Ammon's horn (tissue), 1 donor: Measurements from ENCODE around the gene FOLR2.
"Not testable (repeated sequence)": the region's sequence is repeated elsewhere in the genome, so short reads cannot be mapped to it uniquely, and the experiment has no call there.

Experiments
- DNase-seq: peaks from one replicate; pipeline ENCODE4 v3.0.0-alpha.2; 2016; ENCODE audit warnings: low spot score

FOLR2 gene

GRCh38 chr11:72216638-72217037, at the start of gene FOLR2:
Gene FOLR2 (plus strand): TSS chr11:72216794. CDS start chr11:72218585, 1,791 bp downstream.
- no peak for DNase-seq

GRCh38 chr11:72169046-72169555, 47.5 kb upstream of the FOLR2 start:
- DNase-seq = not testable (repeated sequence)

GRCh38 chr11:72169754-72170153, 46.8 kb upstream of the FOLR2 start:
- DNase-seq = peak; percentile 57

GRCh38 chr11:72172043-72172442, 44.6 kb upstream of the FOLR2 start:
- not testable (repeated sequence) for DNase-seq

GRCh38 chr11:72173291-72173690, 43.3 kb upstream of the FOLR2 start:
- no peak for DNase-seq

GRCh38 chr11:72174302-72175070, 42.1 kb upstream of the FOLR2 start:
- no peak for DNase-seq

- DNase-seq = no peak
Measured at GRCh38 chr11:72177656-72178055, 38.9 kb upstream of the FOLR2 start.

GRCh38 chr11:72179049-72179803, 37.4 kb upstream of the FOLR2 start:
- no peak for DNase-seq

GRCh38 chr11:72179804-72180396, 36.7 kb upstream of the FOLR2 start:
- no peak for DNase-seq

GRCh38 chr11:72180892-72181552, 35.6 kb upstream of the FOLR2 start:
- DNase-seq = not testable (repeated sequence)

- DNase-seq = not testable (repeated sequence)
Measured at GRCh38 chr11:72181553-72181958, 35.0 kb upstream of the FOLR2 start.

- no peak for DNase-seq
Measured at GRCh38 chr11:72188267-72188666, 28.3 kb upstream of the FOLR2 start.

- DNase-seq = peak; percentile 60
Measured at GRCh38 chr11:72189455-72190250, 26.9 kb upstream of the FOLR2 start.

- no peak for DNase-seq
Measured at GRCh38 chr11:72190631-72191071, 25.9 kb upstream of the FOLR2 start.

- no peak for DNase-seq
Measured at GRCh38 chr11:72191961-72192381, 24.6 kb upstream of the FOLR2 start, which contains the start of gene FOLR1. Gene FOLR1 (plus strand): TSS chr11:72192140. CDS start chr11:72192174, 34 bp downstream.

- no peak for DNase-seq
Measured at GRCh38 chr11:72195518-72196270, 20.9 kb upstream of the FOLR2 start.

- DNase-seq = not testable (repeated sequence)
Measured at GRCh38 chr11:72201445-72201844, 15.1 kb upstream of the FOLR2 start.

GRCh38 chr11:72202571-72202970, 14.0 kb upstream of the FOLR2 start:
- no peak for DNase-seq

GRCh38 chr11:72203163-72203562, 13.4 kb upstream of the FOLR2 start:
- DNase-seq = no peak

GRCh38 chr11:72204886-72205285, 11.7 kb upstream of the FOLR2 start:
- no peak for DNase-seq
